HG03520 (cell line): ENCODE results near the gene HOXA9.

Experiments
- ATAC-seq: cut with Tn5 transposase; IDR thresholded peaks from one replicate; pipeline ENCODE4 v1.9.1; 2021; ENCODE audit warnings: mild to moderate bottlenecking, moderate library complexity; ENCODE audit not compliant: unreplicated experiment

Gene HOXA9

DNA sequence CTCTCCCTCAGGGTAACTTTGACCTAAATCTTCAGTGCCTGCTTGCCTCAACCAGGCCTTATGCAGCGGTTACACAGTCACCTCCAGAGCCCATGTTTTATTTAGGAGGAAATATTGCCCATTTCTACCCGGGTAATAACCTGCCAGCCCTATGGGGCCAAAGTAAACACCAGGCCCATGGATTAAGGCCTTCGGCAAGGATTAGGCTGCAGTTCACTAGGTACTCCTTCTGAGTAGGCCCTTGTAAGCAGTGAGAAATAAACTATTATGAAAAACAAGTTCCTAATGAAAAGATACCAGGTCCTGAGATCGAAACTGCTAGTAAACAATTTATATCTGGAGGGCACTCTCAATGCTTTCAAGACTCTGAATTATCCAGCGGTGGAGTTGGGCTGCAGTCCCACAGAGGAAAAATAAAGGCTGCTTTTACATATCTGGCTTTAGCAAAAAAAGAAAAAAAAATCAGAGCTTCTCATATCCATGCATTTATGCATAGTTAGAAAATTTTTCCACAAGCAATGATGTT, 12.5 kb upstream of the HOXA9 start:
- ATAC-seq, result no peak

DNA sequence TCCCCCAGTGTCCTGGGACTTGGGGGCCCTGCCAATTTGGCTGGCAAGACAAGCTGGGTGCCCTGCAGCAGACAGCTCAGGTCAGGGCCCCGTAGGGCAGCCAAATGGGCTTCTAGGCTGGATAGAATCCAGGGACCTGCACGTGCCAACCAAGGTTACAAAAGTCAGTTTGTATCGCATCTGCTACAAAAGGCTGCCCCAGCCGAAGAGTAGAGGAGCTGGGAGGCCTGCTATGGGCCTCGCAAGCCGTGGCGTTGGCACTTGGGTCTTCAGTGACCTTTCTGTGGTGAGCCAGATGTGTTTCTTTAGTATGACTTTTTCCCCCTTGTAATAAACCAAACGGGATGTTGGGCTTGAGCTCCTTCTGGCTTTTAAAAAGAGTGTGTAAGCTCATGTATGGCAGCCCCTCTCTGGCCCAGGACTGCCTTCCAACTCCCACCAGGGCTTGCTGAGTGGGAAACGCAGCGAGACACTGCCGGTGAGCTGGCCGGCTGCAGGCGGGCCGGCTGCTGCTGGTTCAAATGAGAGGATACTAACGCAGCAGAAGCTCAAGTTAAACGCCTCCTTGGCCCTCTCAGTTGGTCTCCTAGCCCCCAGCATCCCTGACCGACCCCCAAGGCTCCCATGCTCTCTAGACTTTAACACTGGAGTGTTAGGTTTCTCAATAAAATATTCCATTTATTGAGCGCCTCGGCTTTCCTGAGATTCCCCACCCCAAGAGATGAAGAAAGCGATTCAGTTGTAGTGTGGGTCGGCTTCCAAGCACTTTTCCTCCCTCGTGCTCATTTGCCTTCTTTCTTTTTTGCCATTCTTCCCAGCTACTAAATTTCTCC, 11.8 kb upstream of the HOXA9 start:
- ATAC-seq, result no peak

- no peak for ATAC-seq
These were observed 11.1 kb upstream of the HOXA9 start for GRCh38 chr7:27176524-27176845.

DNA sequence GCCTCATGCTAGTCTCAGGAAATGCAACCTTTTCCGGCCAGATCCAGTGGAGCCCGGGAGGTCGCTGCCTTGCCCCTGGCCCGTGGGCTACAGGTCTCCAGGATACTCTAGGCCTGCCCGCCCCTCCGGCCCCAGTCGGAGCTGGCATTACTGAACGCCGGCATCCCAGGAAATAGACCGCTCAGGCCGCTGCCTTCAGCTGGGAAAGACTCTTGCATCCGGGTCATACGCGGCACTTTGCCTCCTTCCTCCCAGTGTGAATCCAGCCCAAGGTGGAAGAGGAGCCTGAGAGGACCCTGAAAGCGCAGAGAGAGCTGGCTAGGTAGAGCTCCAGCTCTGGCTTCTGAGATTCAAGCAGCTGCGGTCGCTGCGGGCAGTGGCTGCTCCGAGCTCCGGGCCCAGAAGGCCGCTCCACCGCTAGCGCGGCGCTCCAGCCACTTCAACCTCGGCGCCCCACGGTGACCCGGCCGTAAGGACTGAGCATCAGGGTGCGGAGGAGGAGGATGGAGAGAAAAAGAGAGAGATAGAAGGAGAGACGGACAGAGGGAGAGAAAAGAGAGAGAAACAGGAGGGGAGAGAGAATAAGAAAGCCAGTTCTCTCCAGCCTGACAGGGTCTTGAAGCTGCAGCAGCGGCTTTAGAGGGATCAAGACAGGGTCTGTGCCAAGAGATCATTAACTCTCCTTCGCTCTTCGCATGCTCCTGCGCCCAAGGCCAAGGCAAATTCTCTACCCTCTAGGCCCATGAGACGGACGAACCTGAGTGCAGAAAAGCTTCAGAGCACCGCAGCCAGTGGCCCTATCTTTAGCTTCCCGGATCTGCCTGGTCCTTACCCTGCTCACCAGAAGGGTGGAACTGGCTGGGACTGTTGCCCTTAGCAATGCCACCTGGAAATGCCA, 10.5 kb upstream of the HOXA9 start:
- no peak for ATAC-seq

DNA sequence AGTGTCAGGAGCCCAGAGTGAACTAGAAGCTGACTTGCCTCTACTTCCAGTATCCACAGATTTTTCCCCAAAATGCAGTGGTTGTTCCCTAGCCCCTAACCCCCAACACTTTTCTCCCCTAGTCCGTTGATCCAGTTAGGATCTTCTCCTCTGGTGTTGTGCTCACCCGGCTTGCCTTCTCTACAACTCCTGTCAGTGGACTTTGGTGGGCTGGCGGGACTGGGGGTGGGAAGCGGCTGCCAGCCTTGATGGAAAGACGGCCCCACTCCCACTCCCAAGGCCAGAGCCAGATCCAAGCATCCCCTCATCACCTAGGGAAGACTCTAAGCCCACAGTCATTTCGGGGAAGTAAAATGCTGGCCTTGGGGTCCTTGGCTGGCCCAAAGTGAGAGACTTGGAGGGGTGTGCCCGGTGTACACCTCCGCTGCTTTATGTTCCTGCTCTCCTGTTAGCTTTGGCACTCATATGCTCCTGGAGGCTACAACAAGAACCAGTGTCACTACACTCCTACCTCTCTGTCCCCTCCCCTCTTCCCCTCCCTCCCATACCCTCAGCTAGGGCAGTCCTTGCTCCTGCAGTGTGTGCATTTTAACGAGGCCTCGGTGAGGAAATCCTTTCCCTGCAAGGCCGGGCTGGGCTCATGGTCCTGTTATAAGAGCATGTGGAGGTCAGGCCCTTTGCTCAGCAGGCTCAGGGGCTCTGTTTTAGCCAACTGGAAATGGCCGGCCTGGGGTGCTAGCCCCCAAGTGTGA, 9.7 kb upstream of the HOXA9 start:
- ATAC-seq, result no peak

DNA sequence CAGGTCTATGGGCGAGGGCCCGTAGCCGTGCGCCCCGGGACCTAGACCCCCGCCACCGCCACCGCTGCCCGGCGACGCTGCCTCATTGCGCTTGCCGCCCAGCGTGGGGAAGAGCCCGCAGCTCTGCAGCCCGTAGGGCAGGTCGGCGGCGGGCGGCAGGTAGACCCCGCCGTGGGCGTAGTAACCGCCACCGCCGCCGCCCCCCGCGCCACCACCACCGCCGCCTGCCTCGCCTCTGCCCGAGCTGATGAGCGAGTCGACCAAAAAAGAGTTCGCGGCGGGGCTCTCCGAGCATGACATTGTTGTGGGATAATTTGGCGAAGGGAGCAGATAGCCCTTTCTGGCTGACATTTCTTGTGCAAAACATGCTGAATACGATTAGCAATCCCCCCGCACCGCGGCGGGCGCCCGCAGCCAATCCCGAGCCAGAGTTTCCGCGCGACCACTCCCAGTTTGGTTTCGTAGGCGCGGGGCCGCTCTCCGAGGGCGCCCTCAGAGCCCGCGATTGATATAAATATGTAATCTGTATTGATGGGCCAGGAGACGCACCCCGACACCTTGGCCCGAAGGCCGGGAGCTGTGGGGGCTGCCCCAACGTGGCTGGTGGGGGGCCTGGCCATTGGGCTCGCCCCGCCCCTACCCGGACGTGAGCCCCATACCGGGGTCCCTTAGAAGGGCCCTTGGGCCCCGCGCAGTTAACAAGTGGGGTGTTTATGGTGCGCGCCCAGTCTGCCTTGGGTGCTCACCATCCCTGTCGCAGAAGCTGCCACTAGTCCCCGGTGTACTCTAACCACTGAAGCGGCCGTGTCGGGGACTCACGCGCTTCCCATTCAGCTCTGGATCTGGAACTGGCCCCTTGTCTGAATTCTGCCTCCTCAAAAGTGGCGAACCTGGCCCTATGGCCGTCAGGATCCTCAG, 8.9 kb upstream of the HOXA9 start, which contains the start of gene HOXA10:
TSS of gene HOXA10 (minus strand) at position 365 of the 918 bp plus-strand sequence. CDS start at position 351, 14 bp downstream.
- no peak for ATAC-seq

DNA sequence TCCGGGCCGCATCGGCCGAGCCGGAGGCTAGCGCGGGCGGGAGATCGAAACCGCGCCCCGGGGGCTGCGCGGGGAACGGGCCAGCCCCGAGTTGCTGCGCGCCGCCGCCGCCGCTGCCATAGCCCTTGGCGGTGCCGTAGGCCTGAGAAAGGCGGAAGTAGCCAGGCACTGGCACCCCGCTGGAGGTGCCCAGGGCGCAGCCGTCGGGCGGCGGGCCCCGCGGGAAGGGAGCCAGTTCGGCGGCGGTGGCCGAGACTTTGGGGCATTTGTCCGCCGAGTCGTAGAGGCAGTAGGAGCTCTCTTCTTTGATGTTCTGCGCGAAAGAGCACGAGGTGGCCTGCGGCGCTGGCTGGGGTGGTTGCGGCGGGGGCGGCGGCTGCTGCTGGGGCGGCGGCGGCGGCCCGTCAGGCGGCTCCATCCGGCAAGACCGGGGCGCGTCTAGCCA, 8.2 kb upstream of the HOXA9 start:
- ATAC-seq, result no peak

DNA sequence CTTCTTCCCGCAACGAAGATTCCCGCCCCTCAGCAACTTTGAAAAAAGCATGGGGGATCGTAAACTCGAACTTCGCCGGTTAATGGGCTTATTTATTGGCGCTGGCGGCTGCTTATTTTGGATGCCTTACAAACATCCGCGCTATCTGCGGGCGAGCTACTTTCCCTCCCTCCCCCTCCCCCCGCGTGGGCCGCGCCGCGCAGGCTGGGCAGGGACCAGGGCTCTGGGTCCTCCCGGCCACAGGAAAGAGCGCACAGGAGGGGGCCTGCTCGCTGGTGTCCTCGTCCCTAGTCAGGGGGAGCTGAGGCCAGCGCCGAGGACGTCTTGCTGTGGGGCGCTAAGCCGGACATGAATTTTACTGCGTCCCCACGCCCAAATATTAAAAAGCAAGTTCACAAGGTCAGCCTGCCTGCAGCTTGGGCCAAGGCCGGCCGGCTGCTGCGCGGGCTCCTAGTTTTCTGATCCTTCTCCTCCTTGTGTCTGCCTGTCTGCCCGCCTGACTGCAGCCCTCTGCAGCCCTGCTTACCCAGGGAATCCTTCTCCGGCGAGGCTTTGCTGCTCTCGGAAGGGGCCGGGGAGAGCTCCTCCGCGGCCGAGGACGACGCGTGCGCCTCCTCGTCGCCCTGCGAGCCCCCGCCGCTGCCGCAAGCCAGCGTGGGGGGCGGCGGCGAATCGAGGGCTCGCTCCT, 7.6 kb upstream of the HOXA9 start:
- ATAC-seq, result no peak

- ATAC-seq, result no peak
These were observed 7.0 kb upstream of the HOXA9 start for GRCh38 chr7:27172315-27172774.

DNA sequence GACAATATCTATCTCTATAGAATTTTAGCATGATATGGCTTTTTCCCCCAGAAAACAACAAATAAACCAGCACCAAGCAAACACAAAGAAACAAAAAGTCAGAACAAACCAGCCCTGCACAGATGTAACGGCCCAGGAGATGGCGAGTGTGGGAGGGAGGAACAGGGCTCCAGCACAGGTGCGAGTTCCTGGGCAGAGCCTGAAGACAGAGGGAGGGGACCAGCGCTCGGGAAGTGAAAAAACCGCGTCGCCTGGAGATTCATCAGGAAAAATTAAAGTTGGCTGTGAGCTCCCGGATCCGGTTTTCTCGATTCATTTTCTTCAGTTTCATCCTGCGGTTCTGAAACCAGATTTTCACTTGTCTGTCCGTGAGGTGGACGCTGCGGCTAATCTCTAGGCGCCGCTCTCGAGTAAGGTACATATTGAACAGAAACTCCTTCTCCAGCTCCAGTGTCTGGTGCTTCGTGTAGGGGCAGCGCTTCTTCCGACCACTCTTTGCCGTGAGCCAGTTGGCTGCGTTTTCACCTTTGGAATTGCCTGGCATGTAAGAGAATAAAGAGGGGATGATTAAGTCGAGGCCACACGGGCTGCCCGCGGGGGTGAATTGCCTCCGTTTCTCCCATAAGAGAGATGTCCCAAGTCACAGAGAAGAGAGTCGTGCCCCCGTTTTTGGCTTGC, 6.4 kb upstream of the HOXA9 start:
- ATAC-seq, result no peak

DNA sequence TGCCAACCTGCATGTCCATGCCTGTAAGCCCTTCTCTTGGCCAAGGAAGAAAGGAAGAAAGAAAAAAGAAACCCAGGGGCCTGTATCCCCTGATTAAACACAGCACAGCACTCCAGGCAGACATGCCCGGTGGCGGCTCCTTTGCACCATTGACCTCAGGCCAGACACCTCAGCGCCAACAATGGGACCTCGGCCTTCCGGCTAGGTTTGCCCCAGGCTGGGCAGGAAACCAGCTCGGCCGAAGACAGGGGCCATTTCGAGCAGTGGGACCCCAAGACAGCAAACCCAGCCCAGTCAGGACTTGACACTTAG, 5.9 kb upstream of the HOXA9 start:
- no peak for ATAC-seq

GRCh38 chr7:27170426-27171324, 5.3 kb upstream of the HOXA9 start:
- ATAC-seq, result no peak

DNA sequence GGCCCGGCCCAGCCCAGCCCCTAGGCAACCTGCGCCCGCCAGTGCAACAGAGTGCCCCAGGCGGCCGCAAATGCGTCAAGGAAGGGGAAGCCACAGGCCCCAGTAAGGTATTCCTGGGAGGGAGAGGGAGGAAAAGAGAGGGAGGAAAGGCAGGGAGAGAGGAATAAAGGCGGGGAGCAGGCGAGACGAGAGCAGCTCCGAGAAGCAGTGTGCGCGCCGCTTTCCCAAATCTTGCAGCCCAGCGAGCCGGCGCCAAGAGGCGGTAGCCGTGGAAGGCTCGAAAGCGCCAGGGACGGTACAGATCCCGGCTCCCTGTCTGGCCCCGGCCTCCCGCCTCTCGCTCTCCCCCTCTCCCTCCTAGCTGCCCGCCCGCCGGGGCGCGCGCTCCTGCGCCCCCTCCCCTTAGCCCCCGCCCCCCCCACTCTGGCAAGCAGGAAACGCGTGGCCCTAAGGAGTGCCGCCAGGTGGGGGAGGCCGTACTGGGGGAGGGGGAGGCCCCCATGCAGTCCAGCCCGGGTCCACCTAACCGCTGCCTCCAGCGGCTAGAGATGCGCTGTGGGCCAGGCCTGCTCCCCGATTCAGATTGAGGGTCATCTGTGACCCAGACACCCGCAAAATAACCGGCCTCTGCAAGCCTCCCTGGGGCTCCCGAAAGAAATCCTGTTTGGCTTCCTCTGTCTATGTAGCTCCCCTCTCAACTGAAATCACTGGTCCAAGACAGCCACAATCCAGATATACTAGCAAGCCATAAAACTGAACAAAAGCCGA, 4.5 kb upstream of the HOXA9 start:
- no peak for ATAC-seq

DNA sequence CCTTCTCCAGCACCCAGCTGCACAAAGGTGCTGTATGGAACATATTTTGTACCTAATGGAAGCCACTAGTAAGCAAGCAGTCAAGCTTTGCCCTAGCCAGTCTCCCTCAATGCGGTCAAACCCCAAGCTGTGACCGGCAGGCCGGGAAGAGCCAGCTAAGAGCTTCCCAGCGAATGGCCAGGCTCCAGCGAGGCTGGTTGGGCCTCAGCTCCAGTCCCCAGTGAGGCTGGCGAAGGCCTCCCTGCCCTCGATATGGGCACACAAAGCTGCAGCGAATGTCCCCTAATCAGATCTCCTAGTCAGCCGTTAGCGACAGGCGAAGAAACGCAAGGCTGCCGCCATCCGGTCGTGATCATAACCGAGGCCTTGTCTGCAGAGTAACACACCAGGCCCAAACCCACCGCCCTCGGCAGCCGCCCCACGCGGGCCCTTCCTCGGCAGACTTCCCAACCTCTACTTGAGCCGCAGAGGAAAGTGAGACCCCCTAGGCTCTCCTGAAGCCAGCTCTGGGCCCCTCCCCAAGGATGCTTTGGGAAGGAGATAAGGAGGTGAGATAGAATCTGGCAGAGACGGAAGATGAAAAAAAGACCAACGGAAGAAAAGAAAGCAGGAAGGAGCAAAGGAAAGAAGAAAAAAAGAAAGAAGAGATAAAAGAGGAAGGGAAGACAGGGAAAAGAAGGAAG, 3.1 kb upstream of the HOXA9 start:
- no peak for ATAC-seq

DNA sequence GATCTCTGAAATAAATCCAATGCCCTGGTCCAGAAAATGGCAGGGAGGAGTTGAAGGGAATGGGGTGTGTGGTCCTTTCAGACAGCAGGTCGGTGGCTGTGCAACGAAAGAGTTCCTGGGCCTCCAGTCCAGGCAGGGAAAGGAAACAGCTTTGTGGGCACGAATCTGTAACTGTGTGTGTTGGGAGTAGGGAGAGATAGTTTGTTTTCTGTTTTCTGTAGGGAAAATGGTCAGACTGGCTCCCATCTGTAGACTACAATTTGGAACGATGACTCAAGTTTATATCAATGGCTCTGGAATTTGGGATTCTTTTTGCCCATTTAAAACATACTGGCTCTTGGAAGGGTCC, 2.6 kb upstream of the HOXA9 start:
- no peak for ATAC-seq
